ENCODE measurements around the gene AHSG.

DNA sequence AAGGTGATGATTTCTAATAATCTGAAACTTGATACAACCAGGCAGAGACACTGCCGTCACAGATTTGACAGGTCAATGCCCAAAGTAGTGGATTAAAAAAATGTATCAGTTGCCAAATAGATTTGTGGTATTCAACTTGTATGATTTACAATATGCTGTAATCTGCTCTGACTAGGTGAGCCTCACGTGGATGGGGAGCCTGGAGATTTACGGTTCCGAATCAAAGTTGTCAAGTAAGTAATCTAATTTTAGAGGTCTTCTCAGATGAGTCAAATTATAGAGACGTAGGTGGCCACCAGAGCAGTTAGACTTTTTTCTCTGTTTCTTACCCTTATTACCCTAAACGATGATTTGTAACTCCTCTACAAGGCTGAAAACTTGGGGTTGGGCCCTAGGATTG lies 30.3 kb upstream of the AHSG start:
- TF ChIP-seq, protein P1, sequence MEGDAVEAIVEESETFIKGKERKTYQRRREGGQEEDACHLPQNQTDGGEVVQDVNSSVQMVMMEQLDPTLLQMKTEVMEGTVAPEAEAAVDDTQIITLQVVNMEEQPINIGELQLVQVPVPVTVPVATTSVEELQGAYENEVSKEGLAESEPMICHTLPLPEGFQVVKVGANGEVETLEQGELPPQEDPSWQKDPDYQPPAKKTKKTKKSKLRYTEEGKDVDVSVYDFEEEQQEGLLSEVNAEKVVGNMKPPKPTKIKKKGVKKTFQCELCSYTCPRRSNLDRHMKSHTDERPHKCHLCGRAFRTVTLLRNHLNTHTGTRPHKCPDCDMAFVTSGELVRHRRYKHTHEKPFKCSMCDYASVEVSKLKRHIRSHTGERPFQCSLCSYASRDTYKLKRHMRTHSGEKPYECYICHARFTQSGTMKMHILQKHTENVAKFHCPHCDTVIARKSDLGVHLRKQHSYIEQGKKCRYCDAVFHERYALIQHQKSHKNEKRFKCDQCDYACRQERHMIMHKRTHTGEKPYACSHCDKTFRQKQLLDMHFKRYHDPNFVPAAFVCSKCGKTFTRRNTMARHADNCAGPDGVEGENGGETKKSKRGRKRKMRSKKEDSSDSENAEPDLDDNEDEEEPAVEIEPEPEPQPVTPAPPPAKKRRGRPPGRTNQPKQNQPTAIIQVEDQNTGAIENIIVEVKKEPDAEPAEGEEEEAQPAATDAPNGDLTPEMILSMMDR (IDR thresholded peaks at IDR 0.05), result no peak
- no peak for TF ChIP-seq POLR2A (IDR thresholded peaks at IDR 0.05)
